T-helper 2 cell treated with Interferon-gamma antibody and Interleukin-4, amounts not matched to agents 5 μg/mL and 100 μg/mL, for 36 hours (primary cell): Measurements from ENCODE around the gene COL5A1.
"Not testable (repeated sequence)": the region's sequence is repeated elsewhere in the genome, so short reads cannot be mapped to it uniquely, and the experiment has no call there.

Source experiments
- DNase-seq: peaks from one replicate; pipeline ENCODE4 v3.0.0; 2021; ENCODE audit warnings: low spot score
- H3K27ac Mint-ChIP-seq: one replicate; pipeline ENCODE4 v1.8.0; 2021; ENCODE audit warnings: mild to moderate bottlenecking, mixed read lengths
- H3K27me3 Mint-ChIP-seq: one replicate; pipeline ENCODE4 v1.8.0; 2021; ENCODE audit warnings: low read depth, mixed read lengths
- H3K36me3 Mint-ChIP-seq: one replicate; pipeline ENCODE4 v1.8.0; 2021; ENCODE audit warnings: low read depth, mixed read lengths
- H3K4me1 Mint-ChIP-seq: one replicate; pipeline ENCODE4 v1.8.0; 2021; ENCODE audit warnings: low read depth, mixed read lengths
- H3K4me3 Mint-ChIP-seq: one replicate; pipeline ENCODE4 v1.8.0; 2022; ENCODE audit warnings: mild to moderate bottlenecking, moderate library complexity, mixed read lengths
- H3K9me3 Mint-ChIP-seq: one replicate; pipeline ENCODE4 v1.8.0; 2021; ENCODE audit warnings: mixed read lengths

Gene COL5A1

DNA sequence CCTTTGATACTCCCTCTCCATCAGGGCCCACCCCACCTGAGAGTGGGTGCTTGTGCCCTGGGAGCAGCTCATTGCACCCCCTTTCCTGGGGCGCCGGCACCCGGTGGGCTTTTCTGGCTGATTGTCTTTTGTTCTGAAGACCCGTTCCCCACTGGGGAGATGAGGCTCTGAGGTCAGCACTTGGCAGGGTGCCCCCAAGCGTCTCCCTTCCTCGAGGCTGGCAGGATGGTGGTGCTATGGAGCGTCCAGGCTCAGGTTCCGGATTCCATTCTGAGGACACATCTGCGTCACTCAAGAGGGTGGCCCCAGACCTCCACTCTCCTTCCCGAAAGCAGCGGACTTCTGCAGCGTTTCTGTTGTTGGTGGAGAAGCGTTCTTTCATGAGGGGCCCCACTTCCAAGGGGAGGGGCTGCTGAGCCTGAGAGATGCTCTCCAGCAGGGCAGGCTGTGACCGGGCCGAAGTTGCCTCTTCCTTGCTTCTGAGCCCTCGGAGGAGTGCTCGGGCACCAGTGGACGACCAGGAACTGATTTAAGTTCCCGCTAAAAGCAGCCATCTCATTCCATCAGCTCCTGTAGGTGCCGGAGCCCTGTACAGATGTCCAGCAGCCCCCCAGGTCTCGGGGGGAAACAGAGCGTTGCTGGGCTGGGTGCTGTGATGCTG lies 42.2 kb downstream of the COL5A1 start:
- no peak for DNase-seq
- Mint-ChIP-seq H3K36me3 (no peaks in the 10 kb centered on the region), H3K4me1 (no peaks in the 10 kb centered on the region), H3K9me3 (no peaks in the 10 kb centered on the region), H3K27me3 (no peaks in the 10 kb centered on the region), H3K27ac (no peak overlapping the region), H3K4me3 (no peak overlapping the region)

DNA sequence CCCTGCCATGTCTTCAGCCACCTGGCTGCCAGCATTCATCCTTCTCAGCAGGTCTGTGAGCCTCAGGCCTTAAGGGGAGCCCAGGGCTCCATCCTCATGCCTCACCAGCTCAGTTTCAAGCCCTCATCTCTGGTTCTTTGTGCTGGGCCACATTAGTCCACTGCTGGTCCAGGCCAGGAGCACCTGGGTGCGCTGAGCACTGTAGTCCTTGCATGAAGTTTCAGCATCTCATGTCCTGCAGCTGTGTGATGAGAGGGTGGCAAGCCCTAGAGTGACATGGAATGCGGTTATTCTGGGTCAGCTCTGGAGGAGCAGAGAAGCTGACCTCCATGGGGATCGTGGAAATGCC lies 42.7 kb downstream of the COL5A1 start:
- Mint-ChIP-seq H3K9me3 (no peaks in the 10 kb centered on the region), H3K36me3 (no peaks in the 10 kb centered on the region), H3K27ac (no peak overlapping the region), H3K27me3 (no peaks in the 10 kb centered on the region), H3K4me3 (no peak overlapping the region), H3K4me1 (no peaks in the 10 kb centered on the region)
- no peak for DNase-seq

DNA sequence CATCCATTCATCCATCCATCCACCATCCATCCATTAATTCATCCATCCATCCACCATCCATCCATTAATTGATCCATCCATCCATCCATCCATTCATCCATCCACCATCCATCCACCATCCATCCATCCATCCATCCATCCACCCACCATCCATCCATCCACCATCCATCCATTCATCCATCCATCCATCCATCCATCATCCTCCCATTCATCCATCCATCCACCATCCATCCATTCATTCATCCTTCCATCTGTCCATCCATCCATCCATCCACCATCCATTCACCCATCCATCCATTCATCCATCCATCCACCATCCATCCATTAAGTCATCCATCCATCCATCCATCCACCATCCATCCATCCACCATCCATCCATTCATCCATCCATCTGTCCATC lies 43.3 kb downstream of the COL5A1 start:
- not testable (repeated sequence) for DNase-seq, H3K4me3 Mint-ChIP-seq, H3K4me1 Mint-ChIP-seq, H3K36me3 Mint-ChIP-seq, H3K27ac Mint-ChIP-seq, H3K27me3 Mint-ChIP-seq, H3K9me3 Mint-ChIP-seq

DNA sequence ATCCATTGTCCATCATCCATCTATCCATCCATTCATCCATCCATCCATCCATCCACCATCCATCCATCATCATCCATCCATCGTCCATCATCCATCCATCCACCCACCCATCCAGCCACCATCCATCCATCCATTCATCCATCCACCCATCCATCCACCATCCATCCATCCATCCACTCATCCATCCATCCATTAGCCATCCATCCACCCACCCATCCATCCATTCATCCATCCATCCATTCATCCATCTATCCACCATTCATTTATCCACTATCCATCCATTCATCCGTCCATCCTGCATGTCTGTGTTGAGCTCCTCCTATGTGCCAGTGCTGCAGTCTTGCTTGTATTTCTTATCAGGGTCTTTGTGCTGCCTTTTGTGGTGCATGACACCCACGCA lies 44.2 kb downstream of the COL5A1 start:
- Mint-ChIP-seq H3K9me3 (no peaks in the 10 kb centered on the region), H3K27ac (no peak overlapping the region), H3K4me1 (no peaks in the 10 kb centered on the region), H3K4me3 (no peak overlapping the region), H3K27me3 (no peaks in the 10 kb centered on the region), H3K36me3 (no peaks in the 10 kb centered on the region)
- no peak for DNase-seq

DNA sequence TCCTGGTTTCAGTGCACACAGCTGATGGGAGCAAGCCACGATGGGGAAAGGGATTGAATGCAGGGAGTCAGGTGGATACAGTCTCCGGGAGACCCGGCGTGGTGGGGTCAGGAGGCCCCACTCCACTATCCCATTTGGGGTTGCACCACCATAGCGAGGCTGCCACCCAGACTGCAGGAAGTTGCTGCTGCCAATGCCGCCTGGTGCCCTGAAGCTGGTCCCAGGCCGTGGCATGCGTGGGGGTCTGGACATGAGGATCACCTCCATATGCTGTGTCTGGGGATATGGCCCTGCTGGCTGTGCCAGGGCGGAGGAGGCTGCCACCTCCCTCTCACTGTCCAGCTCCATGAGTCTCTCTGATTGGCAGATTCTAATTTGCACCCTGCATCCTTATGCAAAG lies 45.3 kb downstream of the COL5A1 start:
- DNase-seq: no peak
- no peak overlapping the region for H3K27ac Mint-ChIP-seq
- H3K36me3 Mint-ChIP-seq: no peaks in the 10 kb centered on the region
- H3K4me1 Mint-ChIP-seq: no peaks in the 10 kb centered on the region
- H3K27me3 Mint-ChIP-seq: no peaks in the 10 kb centered on the region
- H3K9me3 Mint-ChIP-seq: no peaks in the 10 kb centered on the region
- no peak overlapping the region for H3K4me3 Mint-ChIP-seq

DNA sequence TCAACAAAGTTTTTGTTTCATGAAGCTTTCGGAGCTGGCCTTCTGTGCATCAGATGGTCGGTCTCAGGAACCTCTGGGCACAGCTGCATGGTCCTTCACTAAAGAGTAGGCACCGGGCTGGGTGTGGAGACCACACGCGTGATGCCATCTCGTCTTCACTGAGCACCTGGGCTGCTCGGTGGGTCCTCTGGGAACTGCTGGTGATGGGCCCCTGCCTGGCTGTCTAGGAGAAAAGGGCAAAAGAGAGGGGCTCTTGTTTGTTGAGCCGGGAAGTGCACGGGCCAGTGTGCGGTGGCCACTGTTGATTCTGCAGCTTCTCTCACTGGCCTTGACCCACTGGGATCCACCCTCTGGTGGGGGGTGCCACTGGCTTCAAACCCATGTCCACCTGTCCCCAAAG lies 46.0 kb downstream of the COL5A1 start:
- Mint-ChIP-seq H3K4me3 (no peak overlapping the region), H3K27ac (no peak overlapping the region), H3K4me1 (no peaks in the 10 kb centered on the region), H3K9me3 (no peaks in the 10 kb centered on the region), H3K36me3 (no peaks in the 10 kb centered on the region), H3K27me3 (no peaks in the 10 kb centered on the region)
- no peak for DNase-seq

DNA sequence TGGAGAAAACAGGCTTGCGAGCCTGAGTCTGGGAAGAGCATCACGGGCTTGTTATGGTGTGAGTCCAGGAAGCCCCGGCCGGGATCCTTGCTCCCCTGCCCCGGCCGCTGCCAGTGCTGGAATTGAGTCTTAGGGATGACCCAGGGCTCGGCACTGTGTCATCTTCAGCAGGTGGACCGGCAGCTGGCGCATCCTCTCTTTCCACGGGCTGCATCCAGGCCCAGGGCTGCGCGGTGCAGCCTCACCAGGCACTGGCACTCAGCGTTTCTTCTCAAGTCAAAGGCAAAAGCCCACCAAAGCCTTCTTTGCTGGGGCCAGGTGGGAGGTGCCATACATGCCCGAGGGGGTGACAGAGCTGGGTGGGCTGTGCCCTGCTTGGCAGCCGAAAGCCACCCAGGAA lies 46.6 kb downstream of the COL5A1 start:
- Mint-ChIP-seq H3K4me3 (no peak overlapping the region), H3K9me3 (no peaks in the 10 kb centered on the region), H3K4me1 (peaks cover 3% of the 10 kb centered on the region), H3K27me3 (no peaks in the 10 kb centered on the region), H3K36me3 (no peaks in the 10 kb centered on the region), H3K27ac (no peak overlapping the region)
- DNase-seq: no peak

DNA sequence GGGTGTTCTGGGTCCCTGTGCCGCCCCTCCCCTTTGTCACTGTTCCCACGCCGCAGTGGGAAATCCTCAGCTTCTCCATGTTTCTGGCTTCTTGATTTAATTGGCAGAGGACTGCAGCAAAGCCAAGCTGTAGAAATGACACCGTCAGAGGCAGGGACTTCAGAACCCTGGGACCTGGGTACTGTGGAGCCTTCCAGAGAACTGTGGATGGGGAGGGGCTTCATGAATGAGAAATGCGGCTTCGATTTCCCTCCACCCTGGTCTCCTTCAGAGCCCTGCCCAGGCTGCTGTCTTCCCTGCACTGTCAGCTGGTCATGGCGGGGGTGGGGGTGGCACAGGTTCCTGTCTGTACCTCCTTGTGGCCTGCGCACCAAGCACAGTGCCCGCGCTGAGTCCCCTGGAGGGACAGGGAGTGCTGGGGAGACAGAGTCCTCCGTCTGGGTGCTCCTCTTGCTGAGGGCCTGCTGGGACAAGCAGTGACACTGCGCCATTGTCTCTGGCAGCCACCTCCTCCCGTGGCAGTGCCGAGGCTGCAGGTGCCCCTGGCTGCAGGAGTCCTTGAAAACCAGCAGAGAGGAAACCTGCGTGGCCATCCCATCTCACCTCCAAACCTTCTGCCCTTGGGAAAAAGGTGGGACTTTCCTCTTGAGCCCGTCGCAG lies 47.2 kb downstream of the COL5A1 start:
- Mint-ChIP-seq H3K4me1 (peaks cover 4% of the 10 kb centered on the region), H3K27me3 (no peaks in the 10 kb centered on the region), H3K36me3 (no peaks in the 10 kb centered on the region), H3K9me3 (no peaks in the 10 kb centered on the region), H3K4me3 (no peak overlapping the region), H3K27ac (no peak overlapping the region)
- no peak for DNase-seq

DNA sequence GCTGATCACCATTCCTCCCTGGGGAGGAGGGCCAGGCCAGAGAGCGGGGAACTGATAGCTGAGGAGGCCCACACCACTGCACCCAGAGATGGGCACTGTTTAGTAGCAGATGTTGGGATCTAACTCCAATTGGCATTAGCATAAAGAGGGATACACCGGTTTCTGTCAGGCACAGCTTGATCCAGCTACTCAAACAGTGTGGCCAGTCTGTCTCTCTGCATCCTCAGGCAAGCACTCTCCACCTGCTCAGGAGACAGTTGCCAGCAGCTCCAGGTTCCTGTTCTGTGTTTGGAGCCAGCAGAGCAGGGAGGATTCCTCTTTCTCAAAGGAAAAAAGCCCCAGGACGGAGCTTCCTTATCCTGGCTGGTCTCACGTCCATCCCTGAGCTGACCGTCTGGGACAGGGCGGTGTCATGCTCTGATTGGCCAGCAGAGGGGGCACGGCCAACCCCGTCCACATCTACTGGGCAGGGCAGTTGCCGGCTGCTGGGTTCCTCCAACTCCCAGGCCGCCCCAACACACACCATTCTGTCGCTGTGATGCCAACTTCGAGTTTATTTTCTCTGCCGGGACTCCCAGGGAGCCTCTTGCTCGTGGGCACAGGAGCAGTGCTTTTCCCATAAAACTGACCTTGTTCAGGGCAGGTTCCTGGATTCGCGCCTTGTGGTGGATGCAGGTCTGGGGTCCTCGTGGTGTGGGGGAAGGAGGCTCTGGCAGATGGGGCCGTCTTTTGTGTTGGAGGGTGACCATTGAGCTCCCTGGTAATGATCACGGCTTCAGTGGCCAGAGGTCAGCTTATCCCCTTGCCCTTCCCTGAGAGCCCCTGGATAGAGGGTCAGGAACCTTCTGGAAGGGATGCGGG lies 47.9 kb downstream of the COL5A1 start:
- H3K4me1 Mint-ChIP-seq: peaks cover 4% of the 10 kb centered on the region
- H3K27ac Mint-ChIP-seq: no peak overlapping the region
- no peaks in the 10 kb centered on the region for H3K36me3 Mint-ChIP-seq
- no peak for DNase-seq
- H3K9me3 Mint-ChIP-seq: no peaks in the 10 kb centered on the region
- no peaks in the 10 kb centered on the region for H3K27me3 Mint-ChIP-seq
- no peak overlapping the region for H3K4me3 Mint-ChIP-seq

DNA sequence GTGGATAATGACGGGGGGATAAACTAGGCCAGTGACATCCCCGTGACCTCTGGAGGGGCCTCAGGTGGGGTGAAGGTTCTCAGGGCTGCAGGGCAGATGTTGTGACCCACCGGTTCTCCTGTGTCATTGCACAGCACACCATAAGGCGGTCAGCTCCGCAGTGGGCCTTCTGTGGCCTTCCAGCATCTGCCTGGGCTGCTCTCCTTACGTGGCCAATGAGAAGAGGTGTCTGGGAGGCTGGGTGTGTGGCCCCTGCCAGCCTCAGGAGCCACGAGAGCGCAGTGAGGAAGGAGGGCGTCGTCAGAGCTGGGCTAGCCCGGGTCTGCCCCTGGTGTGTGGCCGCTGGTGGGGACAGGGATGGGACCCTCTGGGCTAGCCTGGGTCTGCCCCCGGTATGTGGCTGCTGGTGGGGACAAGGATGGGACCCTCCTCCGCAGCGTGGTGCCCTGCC lies 48.7 kb downstream of the COL5A1 start:
- no peak overlapping the region for H3K4me3 Mint-ChIP-seq
- H3K4me1 Mint-ChIP-seq: peaks cover 4% of the 10 kb centered on the region
- DNase-seq: no peak
- H3K27me3 Mint-ChIP-seq: no peaks in the 10 kb centered on the region
- H3K36me3 Mint-ChIP-seq: no peaks in the 10 kb centered on the region
- no peaks in the 10 kb centered on the region for H3K9me3 Mint-ChIP-seq
- no peak overlapping the region for H3K27ac Mint-ChIP-seq

DNA sequence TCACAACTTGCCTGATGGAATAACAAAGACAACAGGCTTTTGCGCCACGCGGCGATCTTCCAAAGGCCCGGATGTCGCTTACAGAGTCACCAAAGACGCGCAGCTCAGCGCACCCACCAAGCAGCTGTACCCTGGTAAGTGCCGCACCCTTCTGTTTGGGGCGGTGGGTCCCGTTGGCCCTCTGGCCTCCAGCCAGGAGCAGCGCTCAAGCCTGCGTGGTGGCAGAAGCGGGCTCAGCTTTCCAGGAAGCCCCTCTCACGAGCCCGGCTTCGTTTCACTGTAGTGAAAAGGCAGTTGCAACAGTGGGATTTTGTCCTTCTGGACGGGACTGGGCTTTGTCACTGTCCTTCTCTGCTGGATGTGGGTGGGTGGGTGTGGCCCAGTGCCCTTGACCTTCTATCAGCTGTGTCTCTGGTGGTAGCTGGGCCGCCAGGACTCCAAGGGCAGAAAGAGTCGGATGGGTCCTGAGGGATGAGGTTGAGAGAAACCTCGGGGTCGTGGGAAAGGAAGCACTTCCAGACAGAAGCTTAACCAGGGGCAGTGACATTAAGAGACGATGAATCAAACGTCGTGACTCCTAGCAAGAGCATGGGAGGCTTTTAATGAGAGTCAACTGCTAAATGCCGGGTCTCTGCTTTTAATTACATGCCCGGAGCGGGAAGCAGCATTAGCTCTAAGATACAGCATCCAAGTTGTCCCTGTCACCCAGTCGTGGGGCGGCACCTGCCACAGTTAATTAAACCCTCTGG lies 49.5 kb downstream of the COL5A1 start:
- DNase-seq: no peak
- Mint-ChIP-seq H3K36me3 (no peaks in the 10 kb centered on the region), H3K27ac (no peak overlapping the region), H3K9me3 (no peaks in the 10 kb centered on the region), H3K4me1 (peaks cover 4% of the 10 kb centered on the region), H3K4me3 (no peak overlapping the region), H3K27me3 (no peaks in the 10 kb centered on the region)

DNA sequence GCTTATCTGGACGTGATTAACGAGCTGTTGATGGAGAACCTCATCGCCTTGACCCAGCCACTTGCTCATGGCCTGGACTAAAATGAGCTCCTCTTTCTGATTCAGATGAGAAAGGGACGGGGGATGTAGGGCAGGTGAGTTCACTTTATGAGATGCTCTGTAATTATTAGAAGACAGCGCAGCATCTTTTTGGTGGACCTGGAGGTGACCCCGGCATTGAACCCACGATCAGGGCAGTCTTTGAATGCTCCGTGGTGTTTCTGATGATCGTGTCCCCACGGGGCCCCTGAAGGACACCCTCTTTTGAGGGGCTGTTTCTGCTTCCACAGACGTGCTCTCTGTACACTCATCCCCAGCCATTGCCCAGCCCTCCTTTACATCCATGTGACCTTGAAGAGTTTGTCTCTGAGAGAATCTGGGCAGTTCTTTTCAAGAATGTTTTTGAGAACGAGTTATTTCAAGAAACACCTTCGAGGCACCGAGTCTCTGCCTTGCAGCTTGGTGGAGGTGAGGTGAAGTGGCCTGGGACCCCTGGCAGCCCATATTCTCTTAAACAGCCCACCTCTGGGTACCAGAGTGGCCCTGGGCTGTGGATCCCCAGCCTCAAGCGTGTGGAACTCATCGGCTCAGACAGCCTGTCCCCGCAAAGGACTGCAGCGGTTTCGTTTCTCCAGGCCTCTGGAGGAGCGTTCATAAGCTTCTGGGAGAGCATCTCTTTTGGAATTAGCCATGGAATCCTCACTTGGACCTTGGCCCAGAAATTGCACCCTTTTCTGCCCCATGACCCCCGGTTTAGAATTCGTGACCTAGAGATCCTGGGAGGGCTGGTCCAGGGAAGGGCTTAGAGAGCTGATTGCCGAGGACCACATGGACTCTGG lies 50.3 kb downstream of the COL5A1 start:
- no peak for DNase-seq
- no peaks in the 10 kb centered on the region for H3K27me3 Mint-ChIP-seq
- H3K9me3 Mint-ChIP-seq: no peaks in the 10 kb centered on the region
- H3K27ac Mint-ChIP-seq: no peak overlapping the region
- peaks cover 4% of the 10 kb centered on the region for H3K4me1 Mint-ChIP-seq
- no peaks in the 10 kb centered on the region for H3K36me3 Mint-ChIP-seq
- no peak overlapping the region for H3K4me3 Mint-ChIP-seq

DNA sequence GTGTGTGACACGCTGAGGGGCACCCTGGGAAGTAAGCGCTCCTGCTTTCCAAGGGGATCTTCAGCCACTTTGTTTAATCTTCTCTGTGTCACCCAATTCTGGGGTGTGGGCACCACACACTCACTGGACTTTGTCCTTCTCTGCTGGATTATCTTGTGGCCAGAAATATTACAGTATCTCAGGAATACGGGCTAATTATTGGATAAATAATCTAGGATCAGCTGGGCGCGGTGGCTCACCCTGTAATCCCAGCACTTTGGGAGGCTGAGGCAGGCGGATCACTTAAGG lies 50.9 kb downstream of the COL5A1 start:
- H3K27me3 Mint-ChIP-seq: no peaks in the 10 kb centered on the region
- no peaks in the 10 kb centered on the region for H3K36me3 Mint-ChIP-seq
- DNase-seq: no peak
- H3K4me1 Mint-ChIP-seq: peaks cover 4% of the 10 kb centered on the region
- no peak overlapping the region for H3K4me3 Mint-ChIP-seq
- H3K9me3 Mint-ChIP-seq: no peaks in the 10 kb centered on the region
- no peak overlapping the region for H3K27ac Mint-ChIP-seq
